Measurements from ENCODE around the gene PDCL2.

GRCh38 chr4:55592014-55592413 lies at the start of gene PDCL2:
- TF ChIP-seq, protein P1, sequence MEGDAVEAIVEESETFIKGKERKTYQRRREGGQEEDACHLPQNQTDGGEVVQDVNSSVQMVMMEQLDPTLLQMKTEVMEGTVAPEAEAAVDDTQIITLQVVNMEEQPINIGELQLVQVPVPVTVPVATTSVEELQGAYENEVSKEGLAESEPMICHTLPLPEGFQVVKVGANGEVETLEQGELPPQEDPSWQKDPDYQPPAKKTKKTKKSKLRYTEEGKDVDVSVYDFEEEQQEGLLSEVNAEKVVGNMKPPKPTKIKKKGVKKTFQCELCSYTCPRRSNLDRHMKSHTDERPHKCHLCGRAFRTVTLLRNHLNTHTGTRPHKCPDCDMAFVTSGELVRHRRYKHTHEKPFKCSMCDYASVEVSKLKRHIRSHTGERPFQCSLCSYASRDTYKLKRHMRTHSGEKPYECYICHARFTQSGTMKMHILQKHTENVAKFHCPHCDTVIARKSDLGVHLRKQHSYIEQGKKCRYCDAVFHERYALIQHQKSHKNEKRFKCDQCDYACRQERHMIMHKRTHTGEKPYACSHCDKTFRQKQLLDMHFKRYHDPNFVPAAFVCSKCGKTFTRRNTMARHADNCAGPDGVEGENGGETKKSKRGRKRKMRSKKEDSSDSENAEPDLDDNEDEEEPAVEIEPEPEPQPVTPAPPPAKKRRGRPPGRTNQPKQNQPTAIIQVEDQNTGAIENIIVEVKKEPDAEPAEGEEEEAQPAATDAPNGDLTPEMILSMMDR (IDR thresholded peaks at IDR 0.05; ENCODE audit: insufficient read depth, low read length, poor library complexity, severe bottlenecking), result no peak
- no peak for TF ChIP-seq EZH2phosphoT487 (conservative IDR thresholded peaks at IDR 0.05; ENCODE audit: low read length)

Measured in SU-DHL-6 (cell line).